HCT116 (cell line): ENCODE data around the gene RPGRIP1. TPM values are rescaled to one million over a fixed set of nuclear protein-coding genes. Genes with fewer than 3 reads are reported as not detected.
A peak's percentile ranks its signal among the peaks of the same experiment; 100 is the strongest.

Experiments used
- ATAC-seq: fragments of 200-7000 bp; cut with Tn5 transposase; 2 replicates; pipeline ENCODE4 v1.9.1; 2020; ENCODE audit warnings: mild to moderate bottlenecking, moderate library complexity
- BruUV-seq: library from RNA; stranded (reverse); fragments of 400-500 nt; replicated peaks from 2 replicates; lab custom pipeline; 2021; lab: Mats Ljungman, UMichigan
- CTCF ChIA-PET: fragments of 300-600 bp; sonication (Branson Sonifier 250); formaldehyde crosslinking; loops from one replicate; lab custom pipeline; 2021; ENCODE audit warnings: antibody characterized with exemption; lab: Charles Lee
- POLR2A ChIA-PET: fragments of 300-600, 350-600 bp; sonication (Branson Sonifier 250); formaldehyde crosslinking; loops from one replicate; lab custom pipeline; 2021; ENCODE audit warnings: antibody characterized with exemption; lab: Charles Lee
- RAD21 ChIA-PET, 2 experiments: fragments of 300-600 bp; sonication (Branson Sonifier 250); formaldehyde crosslinking; loops; one replicate each; lab custom pipeline; 2023; ENCODE audit warnings: low total read pairs in 2 of 2; ENCODE audit not compliant: uncharacterized antibody in 2 of 2, unreplicated experiment in 2 of 2, low non-redundant PET in 1 of 2; lab: Charles Lee
- DNase-seq: peaks from one replicate; pipeline ENCODE4 v3.0.0-alpha.2; 2010; ENCODE audit warnings: low read depth, low spot score
- H2AFZ ChIP-seq: fragments of 200-600 bp; shearing (Covaris generic), sonication (generic); 2 replicates; pipeline ENCODE4 v1.6.1; 2017; ENCODE audit warnings: low read depth, mixed run types, mixed read lengths, antibody characterized with exemption, low read length; ENCODE audit not compliant: poor library complexity, severe bottlenecking
- H3K27ac ChIP-seq: 2 replicates; pipeline ENCODE4 v1.5.1; 2012; ENCODE audit warnings: low read depth, low read length
- H3K27me3 ChIP-seq: fragments of 200-600 bp; sonication (generic); 2 replicates; pipeline ENCODE4 v1.6.1; 2016; ENCODE audit warnings: mixed run types, low read length, mixed read lengths; ENCODE audit not compliant: insufficient read depth
- H3K36me3 ChIP-seq, 2 experiments: fragments of 200-500 bp in 1 of 2; fragments of 200-600 bp in 1 of 2; sonication (Bioruptor generic) in 1 of 2; sonication (generic) in 1 of 2; 2 replicates each; pipeline versions ENCODE4 v1.5.1 to v1.6.1; 2014 to 2016; ENCODE audit warnings: low read length in 2 of 2, inconsistent platforms in 1 of 2, mixed read lengths in 1 of 2, mixed run types in 1 of 2; ENCODE audit not compliant: insufficient read depth in 2 of 2, control insufficient read depth in 1 of 2
- H3K4me1 ChIP-seq, 2 experiments: fragments of 200-600 bp in 1 of 2; sonication (generic) in 1 of 2; 2 replicates each; pipeline versions ENCODE4 v1.5.1 to v1.6.1; 2012 to 2017; ENCODE audit warnings: low read length in 2 of 2, inconsistent platforms in 1 of 2, mild to moderate bottlenecking in 1 of 2, mixed read lengths in 1 of 2, mixed run types in 1 of 2, moderate library complexity in 1 of 2; ENCODE audit not compliant: insufficient read depth in 2 of 2, control insufficient read depth in 1 of 2
- H3K4me2 ChIP-seq: fragments of 200-600 bp; sonication (generic); 2 replicates; pipeline ENCODE4 v1.6.1; 2017; ENCODE audit warnings: mixed run types, low read length, mixed read lengths
- H3K4me3 ChIP-seq, 2 experiments: fragments of 200-600 bp in 1 of 2; sonication (generic) in 1 of 2; replicated peaks in 1 of 2; 2 replicates each; pipeline ENCODE4 v1.5.1; 2011 to 2016; ENCODE audit warnings: low read length in 2 of 2, control low read depth in 1 of 2, low read depth in 1 of 2, mild to moderate bottlenecking in 1 of 2, mixed read lengths in 1 of 2, mixed run types in 1 of 2
- H3K79me2 ChIP-seq: fragments of 200-600 bp; sonication (generic); 2 replicates; pipeline ENCODE4 v1.6.1; 2017; ENCODE audit warnings: mild to moderate bottlenecking, mixed run types, low read length, moderate library complexity, mixed read lengths; ENCODE audit not compliant: insufficient read depth
- H3K9ac ChIP-seq: fragments of 200-600 bp; sonication (generic); 2 replicates; pipeline ENCODE4 v1.6.1; 2016; ENCODE audit warnings: low read length, mixed read lengths
- H3K9me2 ChIP-seq: fragments of 200-600 bp; sonication (generic), shearing (Covaris generic); 2 replicates; pipeline ENCODE4 v1.6.1; 2017; ENCODE audit warnings: mixed run types, mild to moderate bottlenecking, moderate library complexity; ENCODE audit not compliant: insufficient read depth
- H3K9me3 ChIP-seq, 2 experiments: fragments of 200-500 bp in 1 of 2; fragments of 200-600 bp in 1 of 2; sonication (Bioruptor generic) in 1 of 2; sonication (generic) in 1 of 2; 2 replicates each; pipeline ENCODE4 v1.6.1; 2014 to 2017; ENCODE audit warnings: low read length in 2 of 2, mixed read lengths in 2 of 2, inconsistent platforms in 1 of 2, low read depth in 1 of 2, mild to moderate bottlenecking in 1 of 2, mixed run types in 1 of 2, moderate library complexity in 1 of 2; ENCODE audit not compliant: control insufficient read depth in 1 of 2, insufficient read depth in 1 of 2
- H4K20me1 ChIP-seq: fragments of 200-600 bp; sonication (generic), shearing (Covaris generic); 2 replicates; pipeline ENCODE4 v1.6.1; 2017; ENCODE audit warnings: mixed run types, mild to moderate bottlenecking, moderate library complexity; ENCODE audit not compliant: insufficient read depth
- CEBPB ChIP-seq: IDR thresholded peaks from 2 replicates; pipeline ENCODE4 v1.6.1; 2012; ENCODE audit warnings: low read depth
- EZH2phosphoT487 ChIP-seq: fragments of 200-600 bp; IDR thresholded peaks from 2 replicates; pipeline ENCODE4 v1.6.1; 2018; ENCODE audit warnings: antibody characterized with exemption, borderline replicate concordance
- JUND ChIP-seq: IDR thresholded peaks from 2 replicates; pipeline ENCODE4 v1.6.1; 2012
- POLR2AphosphoS5 ChIP-seq: IDR thresholded peaks from 2 replicates; pipeline ENCODE4 v1.6.1; 2011; ENCODE audit warnings: mild to moderate bottlenecking, low read depth, low read length, moderate library complexity
- RAD21 ChIP-seq: IDR thresholded peaks from 2 replicates; pipeline ENCODE4 v1.6.1; 2012; ENCODE audit warnings: low read depth, mild to moderate bottlenecking
- SIN3A ChIP-seq: IDR thresholded peaks from 2 replicates; pipeline ENCODE4 v1.6.1; 2012; ENCODE audit warnings: low read depth
- ZNF274 ChIP-seq: fragments of 200-500 bp; sonication (Bioruptor generic); IDR thresholded peaks from 2 replicates; pipeline ENCODE4 v1.6.1; 2014; ENCODE audit warnings: mild to moderate bottlenecking, low read depth, low read length, inconsistent platforms
- intact Hi-C: fragments of 100-400 bp; cut with micrococcal nuclease; formaldehyde crosslinking; loops from 2 replicates; pipeline ENCODE4 v1.10.0; 2022
- total RNA-seq: library from RNA; stranded (reverse); gene quantifications from one replicate; pipeline ENCODE4 v1.2.1, GENCODE V29; 2021; ENCODE audit not compliant: unreplicated experiment
- TF ChIP-seq, protein P1 (sequence below): IDR thresholded peaks from 2 replicates; pipeline ENCODE4 v1.6.1; 2012; ENCODE audit warnings: low read depth
- TF ChIP-seq, protein P2 (sequence below), 3 experiments: fragments of 200-600 bp in 1 of 3; sonication (generic) in 1 of 3; IDR thresholded peaks in 2 of 3; conservative IDR thresholded peaks in 1 of 3; 2 replicates each; pipeline ENCODE4 v1.5.1; 2012 to 2017; ENCODE audit warnings: low read depth in 2 of 3, low read length in 2 of 3, antibody characterized with exemption in 1 of 3, borderline replicate concordance in 1 of 3, control low read depth in 1 of 3, mild to moderate bottlenecking in 1 of 3, mixed read lengths in 1 of 3, mixed run types in 1 of 3, moderate library complexity in 1 of 3; ENCODE audit not compliant: insufficient read depth in 1 of 3

RPGRIP1 gene
- total RNA-seq, 1 experiment from 2014 or later: not detected

- no peaks in the 10 kb centered on the region for H3K79me2 ChIP-seq
- H3K9me3 ChIP-seq: no peaks in the 10 kb centered on the region
- no peaks in the 10 kb centered on the region for H3K9me2 ChIP-seq
- H3K4me1 ChIP-seq: peaks cover 0 to 15% of the 10 kb centered on the region in 2 experiments; a peak in 3 of 4 replicates
- H4K20me1 ChIP-seq: no peaks in the 10 kb centered on the region
- peak overlapping the region; percentile 47 for H3K4me2 ChIP-seq
- intact Hi-C loops: no loop called here
- H3K36me3 ChIP-seq: no peaks in the 10 kb centered on the region
- H3K27me3 ChIP-seq: no peaks in the 10 kb centered on the region; the same call in 1 of the 2 replicates
- no peak for DNase-seq
- POLR2A ChIA-PET: no interaction called here
- no peak overlapping the region for H3K4me3 ChIP-seq
- TF ChIP-seq, protein P1, sequence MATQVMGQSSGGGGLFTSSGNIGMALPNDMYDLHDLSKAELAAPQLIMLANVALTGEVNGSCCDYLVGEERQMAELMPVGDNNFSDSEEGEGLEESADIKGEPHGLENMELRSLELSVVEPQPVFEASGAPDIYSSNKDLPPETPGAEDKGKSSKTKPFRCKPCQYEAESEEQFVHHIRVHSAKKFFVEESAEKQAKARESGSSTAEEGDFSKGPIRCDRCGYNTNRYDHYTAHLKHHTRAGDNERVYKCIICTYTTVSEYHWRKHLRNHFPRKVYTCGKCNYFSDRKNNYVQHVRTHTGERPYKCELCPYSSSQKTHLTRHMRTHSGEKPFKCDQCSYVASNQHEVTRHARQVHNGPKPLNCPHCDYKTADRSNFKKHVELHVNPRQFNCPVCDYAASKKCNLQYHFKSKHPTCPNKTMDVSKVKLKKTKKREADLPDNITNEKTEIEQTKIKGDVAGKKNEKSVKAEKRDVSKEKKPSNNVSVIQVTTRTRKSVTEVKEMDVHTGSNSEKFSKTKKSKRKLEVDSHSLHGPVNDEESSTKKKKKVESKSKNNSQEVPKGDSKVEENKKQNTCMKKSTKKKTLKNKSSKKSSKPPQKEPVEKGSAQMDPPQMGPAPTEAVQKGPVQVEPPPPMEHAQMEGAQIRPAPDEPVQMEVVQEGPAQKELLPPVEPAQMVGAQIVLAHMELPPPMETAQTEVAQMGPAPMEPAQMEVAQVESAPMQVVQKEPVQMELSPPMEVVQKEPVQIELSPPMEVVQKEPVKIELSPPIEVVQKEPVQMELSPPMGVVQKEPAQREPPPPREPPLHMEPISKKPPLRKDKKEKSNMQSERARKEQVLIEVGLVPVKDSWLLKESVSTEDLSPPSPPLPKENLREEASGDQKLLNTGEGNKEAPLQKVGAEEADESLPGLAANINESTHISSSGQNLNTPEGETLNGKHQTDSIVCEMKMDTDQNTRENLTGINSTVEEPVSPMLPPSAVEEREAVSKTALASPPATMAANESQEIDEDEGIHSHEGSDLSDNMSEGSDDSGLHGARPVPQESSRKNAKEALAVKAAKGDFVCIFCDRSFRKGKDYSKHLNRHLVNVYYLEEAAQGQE: no peak
- TF ChIP-seq SIN3A: no peak
- TF ChIP-seq POLR2AphosphoS5: no peak
- no peak for TF ChIP-seq CEBPB
- TF ChIP-seq JUND: no peak
- TF ChIP-seq EZH2phosphoT487: no peak
- TF ChIP-seq RAD21: no peak
- TF ChIP-seq ZNF274: no peak
- TF ChIP-seq, protein P2, sequence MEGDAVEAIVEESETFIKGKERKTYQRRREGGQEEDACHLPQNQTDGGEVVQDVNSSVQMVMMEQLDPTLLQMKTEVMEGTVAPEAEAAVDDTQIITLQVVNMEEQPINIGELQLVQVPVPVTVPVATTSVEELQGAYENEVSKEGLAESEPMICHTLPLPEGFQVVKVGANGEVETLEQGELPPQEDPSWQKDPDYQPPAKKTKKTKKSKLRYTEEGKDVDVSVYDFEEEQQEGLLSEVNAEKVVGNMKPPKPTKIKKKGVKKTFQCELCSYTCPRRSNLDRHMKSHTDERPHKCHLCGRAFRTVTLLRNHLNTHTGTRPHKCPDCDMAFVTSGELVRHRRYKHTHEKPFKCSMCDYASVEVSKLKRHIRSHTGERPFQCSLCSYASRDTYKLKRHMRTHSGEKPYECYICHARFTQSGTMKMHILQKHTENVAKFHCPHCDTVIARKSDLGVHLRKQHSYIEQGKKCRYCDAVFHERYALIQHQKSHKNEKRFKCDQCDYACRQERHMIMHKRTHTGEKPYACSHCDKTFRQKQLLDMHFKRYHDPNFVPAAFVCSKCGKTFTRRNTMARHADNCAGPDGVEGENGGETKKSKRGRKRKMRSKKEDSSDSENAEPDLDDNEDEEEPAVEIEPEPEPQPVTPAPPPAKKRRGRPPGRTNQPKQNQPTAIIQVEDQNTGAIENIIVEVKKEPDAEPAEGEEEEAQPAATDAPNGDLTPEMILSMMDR (IDR thresholded peaks at IDR 0.05 in 2 of 3, conservative IDR thresholded peaks at IDR 0.05 in 1 of 3; ENCODE audit: borderline replicate concordance in 1 of 3, insufficient read depth in 1 of 3, low read depth in 2 of 3, low read length in 2 of 3): no peak
- H3K27ac ChIP-seq: peak overlapping the region; percentile 24; the same call in 1 of the 2 replicates
- RAD21 ChIA-PET: no interaction called here
- ATAC-seq: 0 out of 2 replicates have a peak, but pooled peaks have one; percentile 21
- no TSS peak for BruUV-seq
- CTCF ChIA-PET: no interaction called here
- H2AFZ ChIP-seq: peak overlapping the region; percentile 84
- peak overlapping the region; percentile 26; the same call in 1 of the 2 replicates for H3K9ac ChIP-seq
These were observed 29.4 kb downstream of the RPGRIP1 start for GRCh38 chr14:21309238-21309636.
